ENCODE data around the gene ELAVL1.
"Not testable (repeated sequence)": the region's sequence is repeated elsewhere in the genome, so short reads cannot be mapped to it uniquely, and the experiment has no call there.

Gene ELAVL1

DNA sequence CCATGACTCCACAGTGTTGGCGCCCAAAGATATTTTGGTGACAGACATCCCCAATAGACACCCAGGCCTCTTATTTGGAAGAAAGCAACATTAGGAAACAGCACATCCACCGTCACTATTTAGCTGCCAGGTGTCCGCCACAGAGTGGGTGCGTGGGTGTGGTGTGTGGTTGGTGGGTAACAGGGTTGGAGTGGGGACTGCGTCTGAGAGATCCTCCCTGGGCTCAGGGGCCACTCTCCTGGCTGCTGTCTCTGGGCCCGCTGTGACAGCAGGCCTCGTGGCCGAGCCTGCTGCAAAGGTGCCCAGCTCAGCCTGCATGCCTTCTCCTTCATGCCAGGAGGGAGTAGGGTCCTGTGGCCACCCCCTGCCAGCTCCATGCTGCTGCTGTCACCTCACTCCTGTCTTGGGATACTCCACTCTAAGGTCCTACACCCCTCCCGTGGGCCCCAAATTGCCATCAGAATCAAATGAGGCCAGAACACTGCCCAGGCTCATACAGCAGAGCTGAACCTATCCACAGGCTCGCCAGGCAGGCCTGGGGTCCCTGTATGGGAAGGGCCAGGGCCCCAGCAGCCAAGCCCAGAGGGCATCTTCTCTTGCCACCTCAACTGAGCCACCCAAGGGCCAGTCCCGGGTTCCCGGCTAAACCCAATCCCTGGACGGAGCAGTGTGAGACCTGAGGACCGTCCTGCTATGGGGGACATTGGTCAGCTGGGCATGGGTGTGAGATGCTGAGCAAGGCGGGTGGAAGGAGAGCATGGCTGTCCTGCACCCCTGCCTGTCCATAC is 37.2 kb downstream of the ELAVL1 start:
- DNase-seq: no peak

GRCh38 chr19:7965921-7966665 is 39.3 kb downstream of the ELAVL1 start:
- DNase-seq: no peak

DNA sequence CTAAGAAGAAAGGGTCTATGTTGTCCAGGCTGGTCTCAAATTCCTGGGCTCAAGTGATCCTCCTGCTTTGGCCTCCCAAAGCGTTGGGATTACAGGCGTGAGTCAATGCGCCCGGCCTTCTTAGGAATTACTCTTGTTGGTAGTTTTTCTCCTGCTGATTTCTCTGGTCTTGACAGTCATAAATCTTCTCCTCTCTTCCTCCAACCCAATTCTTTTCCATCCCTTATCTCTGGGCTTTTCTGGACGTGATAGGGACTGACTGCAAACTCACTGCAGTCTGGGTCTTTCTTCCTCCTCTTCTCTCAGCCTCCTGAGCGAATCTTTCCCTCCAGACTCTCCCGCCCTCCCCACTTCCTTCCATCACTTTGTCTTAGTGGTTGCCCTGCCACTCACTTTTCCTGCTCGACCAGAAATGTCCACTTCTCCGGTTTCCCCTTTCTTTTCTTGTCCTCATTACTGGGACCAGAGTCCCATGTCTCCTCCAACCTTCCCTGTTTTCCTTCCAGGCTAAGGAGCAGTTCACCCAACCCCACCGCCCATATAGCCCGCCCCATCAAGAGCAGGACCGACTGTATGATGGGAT is 40.1 kb downstream of the ELAVL1 start:
- no peak for DNase-seq

DNA sequence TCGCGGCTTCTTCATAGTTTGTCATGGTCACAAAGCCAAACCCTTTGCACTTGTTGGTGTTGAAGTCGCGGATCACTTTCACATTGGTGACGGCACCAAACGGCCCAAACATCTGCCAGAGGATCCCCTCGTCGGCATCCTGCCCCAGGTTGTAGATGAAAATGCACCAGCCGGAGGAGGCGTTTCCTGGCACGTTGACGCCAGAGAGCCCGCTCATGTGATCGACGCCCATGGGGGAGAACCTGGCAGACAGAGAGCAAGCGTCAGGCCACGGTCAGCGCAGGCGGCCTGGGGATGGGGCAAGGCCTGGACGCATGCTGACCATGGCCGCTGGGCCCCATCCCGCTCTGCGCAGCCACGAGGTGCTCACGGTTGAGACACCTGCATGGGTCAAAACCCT is 41.9 kb downstream of the ELAVL1 start:
- no peak for DNase-seq

GRCh38 chr19:7962644-7963268 is 42.7 kb downstream of the ELAVL1 start:
- DNase-seq: no peak

DNA sequence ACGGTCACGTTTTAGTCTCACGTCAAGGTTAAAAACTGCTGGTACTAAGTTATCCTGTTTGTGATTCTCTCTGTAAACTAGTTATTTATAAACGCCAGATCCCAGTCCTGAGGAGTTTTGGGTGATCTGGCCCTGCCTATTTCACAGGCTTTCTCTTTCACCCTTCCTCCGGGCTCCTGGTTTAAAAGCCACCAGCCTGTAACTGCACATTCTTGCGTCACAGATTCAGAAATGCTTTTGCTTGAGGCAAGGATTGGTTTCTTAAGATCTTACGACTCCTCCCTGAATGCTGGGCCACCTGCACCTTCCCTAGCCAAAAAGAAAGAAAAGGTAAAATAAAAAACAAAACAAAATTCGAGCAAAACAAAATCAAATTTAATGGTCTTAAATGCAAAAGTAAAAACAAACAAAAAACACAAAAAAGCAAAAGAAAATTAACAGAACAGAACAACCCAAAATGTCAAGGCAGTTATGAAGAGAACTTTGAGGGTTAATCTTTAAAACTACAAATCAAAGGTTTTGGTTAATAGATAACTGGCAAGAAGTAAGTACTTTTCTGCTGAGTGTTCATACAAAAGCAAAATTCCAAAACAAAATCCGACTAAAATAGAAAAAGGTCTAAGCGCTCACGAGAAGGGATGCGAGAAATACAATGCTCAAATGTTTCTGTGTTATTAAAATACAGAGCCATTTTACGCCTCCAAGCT is 43.4 kb downstream of the ELAVL1 start:
- DNase-seq: no peak

- DNase-seq: not testable (repeated sequence)
Observed at GRCh38 chr19:7961082-7961481, 44.4 kb downstream of the ELAVL1 start.

DNA sequence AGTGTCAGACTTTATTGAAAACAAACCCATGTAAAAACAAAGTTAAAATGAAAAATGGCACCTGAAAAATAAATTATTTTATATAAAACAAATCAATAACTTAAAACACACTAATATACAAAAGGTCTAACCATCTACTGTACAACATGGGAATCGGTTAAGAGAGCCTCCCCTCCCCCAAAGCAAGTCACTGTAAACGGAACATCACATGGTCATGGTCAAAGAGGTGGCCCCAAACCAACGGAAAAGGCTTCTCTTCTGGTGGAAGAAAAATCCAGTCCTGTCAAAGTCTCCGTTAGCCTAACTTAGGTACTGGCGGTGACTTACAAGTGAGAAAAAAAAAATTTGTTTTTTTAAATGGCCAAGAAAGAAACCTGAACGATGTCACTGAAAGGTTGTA is 46.2 kb downstream of the ELAVL1 start:
- DNase-seq: no peak

DNA sequence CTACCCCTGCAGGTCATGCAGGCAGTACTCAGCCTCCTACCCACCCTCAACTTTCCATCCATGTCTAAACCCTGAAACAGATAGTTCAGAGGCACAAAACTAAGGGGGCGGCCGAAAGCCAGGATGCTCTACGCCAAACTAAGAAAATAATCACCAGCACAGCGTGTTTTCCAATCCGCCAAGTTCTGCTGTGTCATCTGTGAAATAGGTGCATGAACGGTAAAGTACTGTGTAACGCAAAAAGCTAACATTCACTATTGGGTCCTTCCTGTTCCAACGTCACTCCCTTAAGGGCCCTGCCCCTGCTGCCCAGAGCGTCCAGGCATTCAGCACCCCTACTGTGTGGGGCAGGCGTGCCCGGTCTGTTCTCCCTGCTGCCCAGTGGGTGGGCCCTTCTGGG is 49.7 kb downstream of the ELAVL1 start:
- no peak for DNase-seq

DNA sequence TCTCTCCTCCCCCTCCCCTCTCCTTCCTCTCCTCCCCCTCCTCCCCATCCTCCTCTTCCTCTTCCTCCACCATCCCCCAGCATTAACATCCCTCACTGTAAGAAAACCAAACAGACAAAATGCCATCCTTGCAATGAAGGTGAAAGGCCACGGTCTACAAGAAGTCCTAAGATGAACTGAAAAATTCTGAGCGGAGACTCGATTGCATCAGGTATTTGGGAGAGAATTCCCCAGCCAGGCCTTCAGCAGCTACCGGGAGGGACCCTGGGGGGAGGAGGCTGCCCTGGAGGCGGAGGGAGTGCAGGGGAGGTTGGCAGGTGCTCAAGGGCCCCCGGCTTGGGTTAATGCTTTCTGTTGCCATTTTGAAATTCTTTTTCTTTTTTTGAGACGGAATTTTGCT is 51.9 kb downstream of the ELAVL1 start:
- DNase-seq: no peak

GRCh38 chr19:7953060-7953459 is 52.4 kb downstream of the ELAVL1 start:
- DNase-seq: no peak

GRCh38 chr19:7947939-7948338 is 57.5 kb downstream of the ELAVL1 start:
- DNase-seq: no peak

DNA sequence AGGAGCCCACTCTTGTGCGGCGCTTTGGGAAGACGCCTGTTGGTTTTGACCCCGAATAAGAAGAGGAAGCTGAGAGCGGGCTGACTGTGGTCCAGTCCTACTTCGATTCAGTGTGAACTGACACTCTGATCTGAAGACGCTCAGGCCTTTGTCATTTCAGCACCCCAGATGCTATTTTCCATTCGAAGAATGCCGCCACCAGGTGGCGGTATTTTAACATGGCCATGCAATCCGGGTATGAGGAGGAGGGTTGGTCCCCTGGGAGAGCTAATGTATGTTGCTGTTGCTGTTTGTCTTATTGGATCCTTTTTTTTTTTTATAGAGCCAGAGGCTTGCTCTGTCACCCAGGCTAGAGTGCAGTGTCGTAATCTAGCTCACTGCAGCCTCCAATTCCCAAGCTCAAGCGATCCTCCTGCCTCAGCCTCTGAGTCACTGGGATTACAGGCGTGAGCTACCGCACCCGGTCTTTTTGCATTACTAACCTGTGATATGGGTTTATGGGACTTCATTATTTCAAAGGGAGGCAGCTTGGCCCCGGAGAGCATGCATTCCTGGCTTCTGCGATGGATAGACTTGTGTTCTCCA is 61.2 kb downstream of the ELAVL1 start:
- DNase-seq: peak; percentile 86

DNA sequence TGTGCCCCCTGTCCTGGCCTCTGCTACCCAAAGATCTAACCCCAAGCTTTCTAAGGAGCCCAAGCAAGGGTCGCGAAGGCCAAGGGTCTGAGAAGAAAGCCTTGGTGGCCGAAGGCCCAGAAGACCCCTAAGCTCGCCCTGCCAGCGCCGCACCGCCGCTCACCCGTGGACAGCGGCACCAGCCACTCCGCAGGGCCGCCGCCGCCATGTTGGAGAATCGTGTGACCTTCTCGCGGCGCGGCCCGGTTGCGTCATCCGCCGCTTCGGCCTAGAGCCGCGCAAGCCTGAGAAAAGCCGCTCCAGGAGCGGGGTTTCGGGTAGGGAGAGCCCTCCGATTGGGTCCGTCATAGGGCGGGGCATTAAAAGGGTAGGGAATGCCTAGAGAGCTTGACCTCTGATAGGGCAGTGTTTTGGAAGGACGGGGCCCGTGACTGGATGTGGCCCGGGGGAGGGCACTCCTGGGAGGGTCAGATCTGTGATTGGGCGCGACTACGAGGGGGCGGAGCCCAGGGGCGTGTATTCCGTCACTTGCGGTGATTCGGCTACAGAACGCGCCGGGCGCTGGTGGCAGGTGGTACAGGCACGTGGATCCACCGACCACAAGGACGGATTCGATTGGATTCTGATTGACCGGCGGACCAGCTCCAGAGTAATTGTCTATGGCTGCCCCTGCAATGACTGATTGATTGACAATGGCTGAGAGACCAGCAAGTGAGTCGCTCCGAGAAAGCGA is 61.8 kb downstream of the ELAVL1 start, which contains the start of gene TIMM44:
TIMM44 (minus strand) TSS at position 223 of the 733 bp plus-strand sequence; CDS start at position 208, 15 bp downstream.
- peak; percentile 98 for DNase-seq

DNA sequence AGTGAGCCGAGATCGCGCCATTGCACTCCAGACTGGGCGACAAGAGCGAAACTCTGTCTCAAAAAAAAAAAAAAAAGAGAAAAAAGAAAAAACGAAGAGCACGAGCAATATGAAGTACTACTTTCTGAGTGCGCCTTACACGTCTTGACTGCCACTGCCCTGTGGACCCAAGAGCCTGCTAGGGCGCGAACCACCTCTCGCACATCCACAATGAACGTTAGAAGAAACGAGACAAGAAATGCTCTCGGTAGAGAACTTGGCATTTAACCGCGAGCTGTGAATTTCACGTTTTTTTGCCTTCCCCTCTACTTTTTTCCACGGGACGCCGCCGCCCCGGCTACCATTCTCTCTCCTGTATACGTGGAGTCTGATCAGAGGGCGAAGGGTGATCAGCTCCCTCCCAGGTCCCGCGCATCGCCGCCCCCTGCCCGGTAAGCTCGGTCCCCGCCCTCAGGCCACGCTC is 62.4 kb downstream of the ELAVL1 start:
- DNase-seq: no peak

DNA sequence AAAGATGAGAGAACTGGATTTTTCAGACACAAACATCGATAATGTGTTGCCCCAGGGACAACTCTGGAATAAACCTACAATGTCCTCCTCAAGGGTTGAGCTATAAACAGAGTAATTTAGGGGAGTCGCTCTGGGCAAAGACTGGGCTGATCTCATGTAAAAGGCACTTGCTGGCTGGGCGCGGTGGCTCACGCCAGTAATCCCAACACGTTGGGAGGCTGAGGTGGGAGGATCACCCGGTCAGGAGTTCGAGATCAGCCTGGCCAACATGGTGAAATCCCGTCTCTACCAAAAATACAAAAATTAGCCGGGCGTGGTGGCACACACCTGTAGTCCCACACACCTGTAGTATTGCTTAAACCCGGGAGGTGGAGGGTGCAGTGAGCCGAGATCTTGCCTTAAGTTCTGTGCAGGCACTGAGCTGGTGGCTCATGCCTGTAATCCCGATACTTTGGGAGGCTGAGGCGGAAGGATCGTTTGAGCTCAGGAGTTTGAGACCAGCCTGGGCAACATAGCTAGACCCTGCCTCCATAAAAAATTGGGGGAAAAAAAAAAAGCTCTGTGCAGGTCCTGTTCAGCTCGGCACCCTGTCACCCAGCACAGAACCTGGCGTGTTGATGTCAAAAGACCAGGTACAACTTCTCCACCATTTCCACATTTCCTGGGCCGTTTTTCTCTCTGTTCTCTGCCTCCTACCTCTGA is 63.4 kb downstream of the ELAVL1 start:
- no peak for DNase-seq

DNA sequence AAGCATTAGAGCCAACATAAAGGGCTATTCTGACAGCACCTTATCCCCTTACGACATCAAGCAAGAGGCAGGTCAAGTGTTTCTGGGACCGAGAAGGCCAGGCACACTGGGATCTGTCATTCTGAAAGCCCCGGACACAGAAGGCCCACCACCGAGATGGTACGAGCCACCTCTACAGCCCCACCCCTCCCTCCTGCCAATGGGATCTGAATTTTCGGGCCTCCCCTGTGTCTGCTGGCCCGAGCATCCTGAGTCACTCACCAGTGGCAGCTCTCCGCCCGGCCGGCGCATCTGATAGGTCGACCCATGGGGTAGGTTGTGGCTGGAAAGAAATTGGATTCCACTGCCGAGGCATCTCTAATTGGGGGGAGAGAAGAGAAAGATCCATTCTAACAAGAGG is 64.6 kb downstream of the ELAVL1 start:
- no peak for DNase-seq

DNA sequence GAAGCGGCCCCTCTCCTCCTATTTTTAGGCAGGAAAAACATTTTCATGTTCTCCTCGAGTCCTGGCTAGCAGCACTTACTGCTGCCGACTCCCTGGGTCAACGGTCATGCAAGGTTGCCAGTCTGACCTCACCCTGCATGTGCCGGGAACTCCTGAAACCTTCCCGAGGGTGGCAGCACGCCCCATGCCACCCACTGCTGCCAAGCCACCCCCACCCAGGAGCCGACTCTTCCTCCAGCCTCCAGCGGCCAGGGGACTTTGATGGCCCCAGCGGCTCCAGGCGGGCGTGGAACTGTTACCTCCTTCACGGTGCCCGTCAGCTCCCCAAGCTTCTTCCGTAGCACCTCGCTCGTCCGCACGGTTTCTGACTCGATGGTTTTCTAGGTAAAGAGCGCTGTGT is 70.7 kb downstream of the ELAVL1 start:
- DNase-seq: no peak

DNA sequence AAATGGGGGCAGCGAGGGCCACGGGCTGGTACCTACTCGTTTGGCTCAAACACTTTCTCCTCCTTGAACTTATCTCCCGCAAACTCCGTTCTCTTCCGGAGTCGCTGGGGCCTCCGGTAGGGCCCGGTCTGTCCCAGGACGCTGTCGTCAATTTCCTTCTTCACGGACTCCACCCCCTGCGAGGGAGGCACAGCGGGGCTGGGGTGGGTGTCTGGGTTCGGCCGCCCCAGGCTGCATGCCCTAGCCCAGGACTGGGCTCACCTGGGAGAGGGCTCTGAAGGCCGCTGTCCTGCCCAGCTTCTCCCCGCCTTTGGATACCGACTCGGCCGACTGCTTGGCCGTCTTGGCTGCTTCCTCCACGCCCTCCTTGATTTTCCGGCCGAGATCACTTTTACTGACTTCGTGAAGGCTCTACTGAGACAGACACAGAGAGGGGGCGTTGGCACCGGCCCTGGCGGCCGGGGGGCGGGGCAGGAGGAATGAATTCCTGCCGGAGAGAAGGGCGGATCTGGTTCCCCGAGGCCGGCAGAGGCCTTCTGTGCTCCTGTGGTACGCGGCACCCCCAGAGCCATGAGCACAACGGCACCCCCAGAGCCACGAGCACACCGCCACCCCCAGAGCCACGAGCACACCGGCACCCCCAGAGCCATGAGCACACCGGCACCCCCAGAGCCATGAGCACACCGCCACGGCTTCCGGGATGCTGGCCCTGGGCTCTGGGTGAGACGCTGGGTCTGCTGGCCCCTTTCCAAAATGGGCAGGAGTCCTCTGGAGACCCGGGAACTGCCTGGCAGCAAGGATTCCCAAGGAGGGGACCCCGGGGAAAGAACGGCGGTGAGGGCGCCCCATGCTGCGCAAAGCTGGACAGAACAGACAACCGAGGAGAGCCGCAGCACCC is 71.4 kb downstream of the ELAVL1 start:
- no peak for DNase-seq

GRCh38 chr19:7933411-7933810 is 72.0 kb downstream of the ELAVL1 start:
- no peak for DNase-seq
